Stomach (tissue), 4 donors: ENCODE measurements around the gene LIG3.

ENCODE experiments used
- CTCF ChIP-seq, 7 experiments: fragments of 450-650 bp in 4 of 7; fragments of 200-600 bp in 3 of 7; sonication (generic) in 3 of 7; IDR thresholded peaks; one replicate each; pipeline ENCODE4 v1.5.1; 2016 to 2019; ENCODE audit warnings: antibody characterized with exemption in 7 of 7, control low read depth in 2 of 7, mild to moderate bottlenecking in 1 of 7
- POLR2A ChIP-seq, 4 donors: fragments of 450-650 bp; IDR thresholded peaks; one replicate each; pipeline ENCODE4 v1.6.1; 2016; ENCODE audit warnings: antibody characterized with exemption in 4 of 4, control low read depth in 2 of 4, mild to moderate bottlenecking in 1 of 4, moderate library complexity in 1 of 4

- TF ChIP-seq CTCF (IDR thresholded peaks at IDR 0.05) (no peak), POLR2A (IDR thresholded peaks at IDR 0.05) (no peak)
These were observed 5.2 kb upstream of the LIG3 start for GRCh38 chr17:34974794-34975785.
